ENCODE data around the gene RAMP3. TPM values are rescaled to one million over a fixed set of nuclear protein-coding genes. Genes with fewer than 3 reads are reported as not detected.

RAMP3 gene
- total and polyA plus RNA-seq, 9 of the 15 experiments (the other 6 are each of a cell fraction or from before 2014, with no cell fraction given): not detected

DNA sequence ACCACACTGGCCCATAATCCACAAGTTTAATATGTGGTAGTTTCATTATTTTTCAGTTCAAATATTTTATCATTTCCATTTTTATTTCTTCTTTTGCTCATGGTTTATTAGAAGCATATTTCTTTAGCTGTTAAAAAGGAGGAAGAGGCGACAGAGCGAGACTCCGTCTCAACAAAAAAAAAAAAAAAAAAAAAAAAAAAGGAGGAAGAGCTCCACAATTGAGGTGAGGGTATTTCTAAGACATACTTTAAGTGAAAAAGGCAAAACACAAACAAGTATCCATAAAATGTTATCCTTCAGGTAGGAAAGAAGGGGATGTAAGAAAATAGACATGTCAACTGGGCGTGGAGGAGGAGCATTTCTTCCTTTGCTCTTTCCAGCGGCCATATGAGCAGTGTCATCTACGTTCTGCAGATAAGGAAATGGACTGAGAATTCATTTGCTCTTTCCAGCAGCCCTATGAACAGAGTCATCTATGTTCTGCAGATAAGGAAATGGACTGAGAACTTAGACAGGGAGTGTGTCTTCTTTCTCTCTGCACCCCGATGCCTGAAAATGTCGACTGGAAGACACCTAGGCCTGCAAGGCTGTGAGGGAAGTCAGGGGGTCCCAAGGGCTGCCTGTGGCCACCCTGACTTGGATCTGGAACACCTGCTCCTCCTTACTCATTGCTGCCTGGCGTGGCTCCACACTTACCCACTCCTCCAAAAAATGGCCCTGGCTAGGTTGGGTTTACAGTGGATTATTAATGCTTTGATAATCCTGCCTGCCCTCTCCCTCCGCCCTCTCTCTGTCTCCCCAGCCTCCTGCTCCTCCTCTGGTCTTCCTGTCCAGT, 18.9 kb upstream of the RAMP3 start (continued):
- no peak for TF ChIP-seq MBD1 (CRISPR knock-in tag; IDR thresholded peaks at IDR 0.05)
- TF ChIP-seq NFE2 (IDR thresholded peaks at IDR 0.05; ENCODE audit: low read depth): peak; percentile 71
- 0 out of 2 replicates have a peak, but pooled peaks have one; percentile 18 for TF ChIP-seq SMAD3 (CRISPR knock-in tag; conservative IDR thresholded peaks at IDR 0.05)
- no peak for TF ChIP-seq HIVEP1 (CRISPR knock-in tag; IDR thresholded peaks at IDR 0.05)
- no peak for TF ChIP-seq SMARCC2 (IDR thresholded peaks at IDR 0.05; ENCODE audit: low read depth)
- TF ChIP-seq HNRNPLL (IDR thresholded peaks at IDR 0.05; ENCODE audit: low read depth, low read length, poor library complexity, severe bottlenecking): no peak
- TF ChIP-seq HCFC1 (IDR thresholded peaks at IDR 0.05; ENCODE audit: low read depth, low read length): no peak
- no peak for TF ChIP-seq FOXP1 (CRISPR knock-in tag; IDR thresholded peaks at IDR 0.05)
- TF ChIP-seq, protein P1, sequence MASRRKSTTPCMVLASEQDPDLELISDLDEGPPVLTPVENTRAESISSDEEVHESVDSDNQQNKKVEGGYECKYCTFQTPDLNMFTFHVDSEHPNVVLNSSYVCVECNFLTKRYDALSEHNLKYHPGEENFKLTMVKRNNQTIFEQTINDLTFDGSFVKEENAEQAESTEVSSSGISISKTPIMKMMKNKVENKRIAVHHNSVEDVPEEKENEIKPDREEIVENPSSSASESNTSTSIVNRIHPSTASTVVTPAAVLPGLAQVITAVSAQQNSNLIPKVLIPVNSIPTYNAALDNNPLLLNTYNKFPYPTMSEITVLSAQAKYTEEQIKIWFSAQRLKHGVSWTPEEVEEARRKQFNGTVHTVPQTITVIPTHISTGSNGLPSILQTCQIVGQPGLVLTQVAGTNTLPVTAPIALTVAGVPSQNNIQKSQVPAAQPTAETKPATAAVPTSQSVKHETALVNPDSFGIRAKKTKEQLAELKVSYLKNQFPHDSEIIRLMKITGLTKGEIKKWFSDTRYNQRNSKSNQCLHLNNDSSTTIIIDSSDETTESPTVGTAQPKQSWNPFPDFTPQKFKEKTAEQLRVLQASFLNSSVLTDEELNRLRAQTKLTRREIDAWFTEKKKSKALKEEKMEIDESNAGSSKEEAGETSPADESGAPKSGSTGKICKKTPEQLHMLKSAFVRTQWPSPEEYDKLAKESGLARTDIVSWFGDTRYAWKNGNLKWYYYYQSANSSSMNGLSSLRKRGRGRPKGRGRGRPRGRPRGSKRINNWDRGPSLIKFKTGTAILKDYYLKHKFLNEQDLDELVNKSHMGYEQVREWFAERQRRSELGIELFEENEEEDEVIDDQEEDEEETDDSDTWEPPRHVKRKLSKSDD (conservative IDR thresholded peaks at IDR 0.05; ENCODE audit: low read length): no peak
- no peak for TF ChIP-seq ZNF274 (IDR thresholded peaks at IDR 0.05; ENCODE audit: borderline replicate concordance, low read depth, low read length)
- 0 out of 2 replicates have a peak, but pooled peaks have one; percentile 39 for TF ChIP-seq ZNF830 (CRISPR knock-in tag; IDR thresholded peaks at IDR 0.05)
- no peak for TF ChIP-seq ZC3H8 (IDR thresholded peaks at IDR 0.05)
- no peak for TF ChIP-seq RAD21 (CRISPR knock-in tag; conservative IDR thresholded peaks at IDR 0.05 in 1 of 2, IDR thresholded peaks at IDR 0.05 in 1 of 2)
- no peak for TF ChIP-seq SRSF7 (optimal IDR thresholded peaks at IDR 0.05; ENCODE audit: low read depth, low read length)
- 0 out of 2 replicates have a peak, but pooled peaks have one; percentile 38 for TF ChIP-seq ZBTB9 (CRISPR knock-in tag; IDR thresholded peaks at IDR 0.05)
- no peak for TF ChIP-seq RBM34 (IDR thresholded peaks at IDR 0.05; ENCODE audit: borderline replicate concordance, insufficient read depth, low read length)
- TF ChIP-seq RCOR1 (IDR thresholded peaks at IDR 0.05; ENCODE audit: borderline replicate concordance in 1 of 2, low read depth in 2 of 2, low read length in 2 of 2): peak in 1 of 2 experiments; percentile 58; a peak in 1 of 4 replicates
- TF ChIP-seq GABPB1 (CRISPR knock-in tag; IDR thresholded peaks at IDR 0.05): no peak
- no peak for TF ChIP-seq ZNF174 (CRISPR knock-in tag; IDR thresholded peaks at IDR 0.05)
- TF ChIP-seq SIX5 (IDR thresholded peaks at IDR 0.05; ENCODE audit: borderline replicate concordance in 1 of 2, insufficient read depth in 1 of 2, low read depth in 1 of 2, low read length in 2 of 2): no peak
- TF ChIP-seq RB1 (IDR thresholded peaks at IDR 0.05; ENCODE audit: low read depth): no peak
